ENCODE measurements around the gene SLC19A1. TPM values are rescaled to one million over a fixed set of nuclear protein-coding genes. Genes with fewer than 3 reads are reported as not detected.

The SLC19A1 gene
- total RNA-seq, 4 donors from 2014 or later: 1.8 to 9.6 (median 2.1) TPM

- intact Hi-C loops (cut with DNase I; ENCODE audit: low total_unique reads): no loop called here
- Histone ChIP-seq H3K27ac (no peak overlapping the region), H3K4me3 (peak overlapping the region; percentile 3 to 39 (median 24)), H3K36me3 (no peaks in the 10 kb centered on the region), H3K4me1 (no peaks in the 10 kb centered on the region), H3K27me3 (peaks cover 13 to 16% (median 14%) of the 10 kb centered on the region in 3 donors), H3K9me3 (no peaks in the 10 kb centered on the region)
- TF ChIP-seq CTCF (IDR thresholded peaks at IDR 0.05 in 4 of 5, conservative IDR thresholded peaks at IDR 0.05 in 1 of 5): no peak
- TF ChIP-seq POLR2A (IDR thresholded peaks at IDR 0.05): no peak
- no peak for DNase-seq
- ATAC-seq: peak in 1 of 2 donors; percentile 53
- in situ Hi-C loops (cut with MboI; ENCODE audit: low sequenced_read_pairs in 4 of 4): no loop called here
Measured at GRCh38 chr21:45454926-45455673, 87.1 kb downstream of the SLC19A1 start.

GRCh38 chr21:45454060-45454925 is 87.9 kb downstream of the SLC19A1 start:
- Histone ChIP-seq H3K27ac (no peak overlapping the region), H3K36me3 (no peaks in the 10 kb centered on the region), H3K27me3 (peaks cover 13 to 16% (median 14%) of the 10 kb centered on the region in 3 donors), H3K9me3 (no peaks in the 10 kb centered on the region), H3K4me1 (no peaks in the 10 kb centered on the region), H3K4me3 (no peak overlapping the region)
- in situ Hi-C loops (cut with MboI; ENCODE audit: low sequenced_read_pairs in 4 of 4) (no loop called here), intact Hi-C loops (cut with DNase I; ENCODE audit: low total_unique reads) (no loop called here)
- TF ChIP-seq CTCF (IDR thresholded peaks at IDR 0.05 in 4 of 5, conservative IDR thresholded peaks at IDR 0.05 in 1 of 5) (no peak), POLR2A (IDR thresholded peaks at IDR 0.05) (no peak)
- ATAC-seq (no peak), DNase-seq (no peak)

- ATAC-seq (no peak), DNase-seq (no peak)
- in situ Hi-C loops (cut with MboI; ENCODE audit: low sequenced_read_pairs in 4 of 4): no loop called here
- TF ChIP-seq POLR2A (IDR thresholded peaks at IDR 0.05) (no peak), CTCF (IDR thresholded peaks at IDR 0.05 in 4 of 5, conservative IDR thresholded peaks at IDR 0.05 in 1 of 5) (no peak)
- H3K4me3 ChIP-seq: no peak overlapping the region
- no peaks in the 10 kb centered on the region for H3K9me3 ChIP-seq
- peaks cover 13 to 14% (median 14%) of the 10 kb centered on the region in 3 donors for H3K27me3 ChIP-seq
- H3K4me1 ChIP-seq: no peaks in the 10 kb centered on the region
- intact Hi-C loops (cut with DNase I; ENCODE audit: low total_unique reads): no loop called here
- no peaks in the 10 kb centered on the region for H3K36me3 ChIP-seq
- H3K27ac ChIP-seq: no peak overlapping the region
Measured at GRCh38 chr21:45453308-45453950, 88.8 kb downstream of the SLC19A1 start.

GRCh38 chr21:45452696-45453307 is 89.4 kb downstream of the SLC19A1 start:
- ATAC-seq (no peak), DNase-seq (no peak)
- Histone ChIP-seq H3K4me3 (no peak overlapping the region), H3K27me3 (peaks cover 13 to 14% (median 14%) of the 10 kb centered on the region in 3 donors), H3K4me1 (no peaks in the 10 kb centered on the region), H3K9me3 (no peaks in the 10 kb centered on the region), H3K27ac (no peak overlapping the region), H3K36me3 (no peaks in the 10 kb centered on the region)
- intact Hi-C loops (cut with DNase I; ENCODE audit: low total_unique reads): no loop called here
- in situ Hi-C loops (cut with MboI; ENCODE audit: low sequenced_read_pairs in 4 of 4): no loop called here
- TF ChIP-seq POLR2A (IDR thresholded peaks at IDR 0.05): no peak
- no peak for TF ChIP-seq CTCF (IDR thresholded peaks at IDR 0.05 in 4 of 5, conservative IDR thresholded peaks at IDR 0.05 in 1 of 5)
